ENCODE data around the gene SOWAHD.

DNA sequence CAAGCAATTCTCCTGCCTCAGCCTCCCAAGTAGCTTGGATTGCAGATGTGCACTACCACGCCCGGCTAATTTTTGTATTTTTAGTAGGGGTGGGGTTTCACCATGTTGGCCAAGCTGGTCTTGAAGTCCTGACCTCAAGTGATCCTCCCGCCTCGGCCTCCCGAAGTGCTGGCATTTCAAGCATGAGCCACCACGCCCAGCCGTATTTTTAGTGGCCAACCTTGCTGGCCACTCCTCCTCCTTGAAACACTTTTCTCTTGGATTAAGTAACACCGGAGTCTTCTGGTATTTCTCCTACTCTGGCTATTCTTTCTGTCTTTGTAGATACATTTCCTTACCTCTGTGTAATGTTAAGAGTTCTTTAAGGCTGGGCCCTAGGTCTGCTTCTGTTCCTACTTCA is 44.2 kb downstream of the SOWAHD start:
- TF ChIP-seq EP300 (IDR thresholded peaks at IDR 0.05) (no peak), POLR2A (IDR thresholded peaks at IDR 0.05) (no peak)
- TF ChIP-seq, protein P1, sequence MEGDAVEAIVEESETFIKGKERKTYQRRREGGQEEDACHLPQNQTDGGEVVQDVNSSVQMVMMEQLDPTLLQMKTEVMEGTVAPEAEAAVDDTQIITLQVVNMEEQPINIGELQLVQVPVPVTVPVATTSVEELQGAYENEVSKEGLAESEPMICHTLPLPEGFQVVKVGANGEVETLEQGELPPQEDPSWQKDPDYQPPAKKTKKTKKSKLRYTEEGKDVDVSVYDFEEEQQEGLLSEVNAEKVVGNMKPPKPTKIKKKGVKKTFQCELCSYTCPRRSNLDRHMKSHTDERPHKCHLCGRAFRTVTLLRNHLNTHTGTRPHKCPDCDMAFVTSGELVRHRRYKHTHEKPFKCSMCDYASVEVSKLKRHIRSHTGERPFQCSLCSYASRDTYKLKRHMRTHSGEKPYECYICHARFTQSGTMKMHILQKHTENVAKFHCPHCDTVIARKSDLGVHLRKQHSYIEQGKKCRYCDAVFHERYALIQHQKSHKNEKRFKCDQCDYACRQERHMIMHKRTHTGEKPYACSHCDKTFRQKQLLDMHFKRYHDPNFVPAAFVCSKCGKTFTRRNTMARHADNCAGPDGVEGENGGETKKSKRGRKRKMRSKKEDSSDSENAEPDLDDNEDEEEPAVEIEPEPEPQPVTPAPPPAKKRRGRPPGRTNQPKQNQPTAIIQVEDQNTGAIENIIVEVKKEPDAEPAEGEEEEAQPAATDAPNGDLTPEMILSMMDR (IDR thresholded peaks at IDR 0.05), result no peak

All from gastroesophageal sphincter (tissue), 3 donors.